LNCAP (cell line): Measurements from ENCODE around the gene CASR.

Experiments used
- CTCF ChIP-seq: fragments of 450-650 bp; IDR thresholded peaks from 2 replicates; pipeline ENCODE4 v1.5.1; 2017; ENCODE audit warnings: mild to moderate bottlenecking

Gene CASR

GRCh38 chr3:122255757-122256439 lies 72.4 kb downstream of the CASR start:
- TF ChIP-seq CTCF, result no peak

GRCh38 chr3:122257644-122258364 lies 74.3 kb downstream of the CASR start:
- no peak for TF ChIP-seq CTCF

- peak; percentile 75 for TF ChIP-seq CTCF
Observed at GRCh38 chr3:122258757-122259371, 75.4 kb downstream of the CASR start.

- TF ChIP-seq CTCF, result no peak
Observed at GRCh38 chr3:122260206-122260605, 76.7 kb downstream of the CASR start.

- TF ChIP-seq CTCF, result no peak
Observed at GRCh38 chr3:122263058-122263457, 79.6 kb downstream of the CASR start.

GRCh38 chr3:122263974-122264588 lies 80.6 kb downstream of the CASR start:
- no peak for TF ChIP-seq CTCF

GRCh38 chr3:122265957-122266356 lies 82.5 kb downstream of the CASR start:
- no peak for TF ChIP-seq CTCF
